WTC11 (cell line): Measurements from ENCODE around the gene AVP.
A peak's percentile ranks its signal among the peaks of the same experiment; 100 is the strongest.

Experiments used
- ETV6 ChIP-seq: sonication (generic); formaldehyde crosslinking; IDR thresholded peaks from 2 replicates; pipeline ENCODE4 v1.8.1; 2022; ENCODE audit warnings: mild to moderate bottlenecking, missing genetic modification reagents
- FOXK1 ChIP-seq: sonication (generic); formaldehyde crosslinking; IDR thresholded peaks from 2 replicates; pipeline ENCODE4 v1.8.0; 2022; ENCODE audit warnings: mild to moderate bottlenecking, moderate library complexity, missing genetic modification reagents
- NFE2L1 ChIP-seq: sonication (generic); formaldehyde crosslinking; IDR thresholded peaks from 2 replicates; pipeline ENCODE4 v1.8.1; 2023; ENCODE audit warnings: missing genetic modification reagents
- ZNF121 ChIP-seq: sonication (generic); formaldehyde crosslinking; IDR thresholded peaks from 2 replicates; pipeline ENCODE4 v1.8.0; 2023; ENCODE audit warnings: missing genetic modification reagents
- TF ChIP-seq, protein P1 (sequence below): sonication (generic); formaldehyde crosslinking; IDR thresholded peaks from 2 replicates; pipeline ENCODE4 v1.8.1; 2022; ENCODE audit warnings: mild to moderate bottlenecking, missing genetic modification reagents, moderate library complexity, borderline replicate concordance
- TF ChIP-seq, protein P2 (sequence below): fragments of 200-600 bp; IDR thresholded peaks from 2 replicates; pipeline ENCODE4 v1.8.0; 2022; ENCODE audit warnings: antibody characterized with exemption

DNA sequence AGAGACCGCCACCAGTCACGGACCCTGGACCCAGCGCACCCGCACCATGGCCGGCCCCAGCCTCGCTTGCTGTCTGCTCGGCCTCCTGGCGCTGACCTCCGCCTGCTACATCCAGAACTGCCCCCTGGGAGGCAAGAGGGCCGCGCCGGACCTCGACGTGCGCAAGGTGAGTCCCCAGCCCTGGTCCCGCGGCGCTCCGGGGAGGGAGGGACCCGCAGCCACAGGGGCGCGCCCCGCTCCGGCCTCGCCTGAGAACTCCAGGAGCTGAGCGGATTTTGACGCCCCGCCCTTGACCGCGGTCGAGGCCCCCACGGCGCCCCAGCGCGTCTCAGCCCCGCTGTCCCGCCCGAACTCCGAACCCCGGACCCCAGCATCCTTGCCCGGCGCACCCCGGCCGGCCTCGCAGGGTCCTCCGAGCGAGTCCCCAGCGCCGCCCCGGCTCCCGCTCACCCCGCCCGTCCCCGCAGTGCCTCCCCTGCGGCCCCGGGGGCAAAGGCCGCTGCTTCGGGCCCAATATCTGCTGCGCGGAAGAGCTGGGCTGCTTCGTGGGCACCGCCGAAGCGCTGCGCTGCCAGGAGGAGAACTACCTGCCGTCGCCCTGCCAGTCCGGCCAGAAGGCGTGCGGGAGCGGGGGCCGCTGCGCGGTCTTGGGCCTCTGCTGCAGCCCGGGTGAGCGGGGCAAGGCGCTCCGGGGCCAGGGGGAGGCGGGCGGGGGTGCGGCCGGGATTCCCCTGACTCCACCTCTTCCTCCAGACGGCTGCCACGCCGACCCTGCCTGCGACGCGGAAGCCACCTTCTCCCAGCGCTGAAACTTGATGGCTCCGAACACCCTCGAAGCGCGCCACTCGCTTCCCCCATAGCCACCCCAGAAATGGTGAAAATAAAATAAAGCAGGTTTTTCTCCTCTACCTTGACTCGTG is 12.7 kb downstream of the AVP start, which contains the start of gene OXT:
- TF ChIP-seq ETV6 (CRISPR knock-in tag) (peak; percentile 94), FOXK1 (CRISPR knock-in tag) (peak; percentile 78; the same call in 1 of the 2 replicates), ZNF121 (CRISPR knock-in tag) (peak; percentile 2; the same call in 1 of the 2 replicates), NFE2L1 (CRISPR knock-in tag) (peak; percentile 87; the same call in 1 of the 2 replicates)
- TF ChIP-seq, protein P1, sequence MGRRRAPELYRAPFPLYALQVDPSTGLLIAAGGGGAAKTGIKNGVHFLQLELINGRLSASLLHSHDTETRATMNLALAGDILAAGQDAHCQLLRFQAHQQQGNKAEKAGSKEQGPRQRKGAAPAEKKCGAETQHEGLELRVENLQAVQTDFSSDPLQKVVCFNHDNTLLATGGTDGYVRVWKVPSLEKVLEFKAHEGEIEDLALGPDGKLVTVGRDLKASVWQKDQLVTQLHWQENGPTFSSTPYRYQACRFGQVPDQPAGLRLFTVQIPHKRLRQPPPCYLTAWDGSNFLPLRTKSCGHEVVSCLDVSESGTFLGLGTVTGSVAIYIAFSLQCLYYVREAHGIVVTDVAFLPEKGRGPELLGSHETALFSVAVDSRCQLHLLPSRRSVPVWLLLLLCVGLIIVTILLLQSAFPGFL (CRISPR knock-in tag): peak; percentile 85; the same call in 1 of the 2 replicates
- TF ChIP-seq, protein P2, sequence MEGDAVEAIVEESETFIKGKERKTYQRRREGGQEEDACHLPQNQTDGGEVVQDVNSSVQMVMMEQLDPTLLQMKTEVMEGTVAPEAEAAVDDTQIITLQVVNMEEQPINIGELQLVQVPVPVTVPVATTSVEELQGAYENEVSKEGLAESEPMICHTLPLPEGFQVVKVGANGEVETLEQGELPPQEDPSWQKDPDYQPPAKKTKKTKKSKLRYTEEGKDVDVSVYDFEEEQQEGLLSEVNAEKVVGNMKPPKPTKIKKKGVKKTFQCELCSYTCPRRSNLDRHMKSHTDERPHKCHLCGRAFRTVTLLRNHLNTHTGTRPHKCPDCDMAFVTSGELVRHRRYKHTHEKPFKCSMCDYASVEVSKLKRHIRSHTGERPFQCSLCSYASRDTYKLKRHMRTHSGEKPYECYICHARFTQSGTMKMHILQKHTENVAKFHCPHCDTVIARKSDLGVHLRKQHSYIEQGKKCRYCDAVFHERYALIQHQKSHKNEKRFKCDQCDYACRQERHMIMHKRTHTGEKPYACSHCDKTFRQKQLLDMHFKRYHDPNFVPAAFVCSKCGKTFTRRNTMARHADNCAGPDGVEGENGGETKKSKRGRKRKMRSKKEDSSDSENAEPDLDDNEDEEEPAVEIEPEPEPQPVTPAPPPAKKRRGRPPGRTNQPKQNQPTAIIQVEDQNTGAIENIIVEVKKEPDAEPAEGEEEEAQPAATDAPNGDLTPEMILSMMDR: no peak
